ENCODE data around the gene MROH2A.
A peak's percentile ranks its signal among the peaks of the same experiment; 100 is the strongest.

MROH2A gene

DNA sequence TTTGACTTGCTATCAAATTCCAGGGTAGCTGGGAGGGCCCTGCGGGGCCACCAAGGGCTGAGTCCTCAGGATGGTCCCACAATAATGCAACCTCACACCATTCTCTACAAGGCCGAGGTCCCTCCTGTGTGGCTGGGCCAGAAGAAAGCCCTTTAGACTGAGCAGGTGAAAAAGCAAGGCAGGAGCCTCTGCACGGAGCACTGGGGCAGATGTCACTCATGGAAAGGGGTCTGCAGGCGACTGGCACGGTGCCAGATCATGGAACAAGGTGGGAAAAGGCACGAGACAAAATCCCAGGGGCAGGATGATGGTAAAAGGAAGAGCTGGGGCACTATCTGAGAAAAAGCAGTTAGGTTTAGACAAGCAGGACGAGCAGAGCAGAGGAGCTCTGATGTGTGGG, 60.1 kb downstream of the MROH2A start:
- no peak for DNase-seq

DNA sequence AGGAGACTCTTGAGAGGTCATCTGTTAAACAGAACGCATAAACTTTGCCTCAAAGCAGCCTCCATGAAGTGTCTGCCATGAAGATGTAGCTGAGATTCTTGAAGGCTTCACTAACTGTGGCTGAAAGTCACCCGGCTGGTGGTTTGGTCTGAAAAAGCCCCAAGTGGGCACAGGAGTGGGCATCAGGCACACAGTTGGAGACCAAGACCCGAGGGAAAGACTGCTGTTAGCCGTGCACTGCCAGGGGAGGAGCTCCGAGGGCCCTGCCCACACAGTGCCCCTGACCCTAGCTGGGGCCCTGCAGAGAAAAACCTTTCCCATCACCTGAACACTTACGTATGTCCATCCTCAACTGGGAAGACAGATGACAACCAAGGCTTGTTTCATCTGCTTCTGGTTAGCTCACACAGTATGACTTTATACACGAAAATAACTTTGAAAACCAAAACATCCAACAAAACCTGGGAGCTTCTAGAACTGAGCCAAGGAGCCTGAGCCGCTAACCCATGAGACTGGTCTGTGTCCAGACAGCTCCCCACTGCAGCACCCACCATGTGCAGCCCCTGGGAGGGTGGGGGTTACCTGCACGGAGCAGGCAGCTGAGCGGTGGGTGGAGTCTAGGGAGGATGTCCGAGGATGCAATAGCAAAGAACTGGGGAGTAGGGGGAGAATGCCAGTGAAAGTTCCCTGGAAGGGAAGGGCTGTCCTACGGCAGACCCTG, 60.8 kb downstream of the MROH2A start:
- DNase-seq, result no peak

DNA sequence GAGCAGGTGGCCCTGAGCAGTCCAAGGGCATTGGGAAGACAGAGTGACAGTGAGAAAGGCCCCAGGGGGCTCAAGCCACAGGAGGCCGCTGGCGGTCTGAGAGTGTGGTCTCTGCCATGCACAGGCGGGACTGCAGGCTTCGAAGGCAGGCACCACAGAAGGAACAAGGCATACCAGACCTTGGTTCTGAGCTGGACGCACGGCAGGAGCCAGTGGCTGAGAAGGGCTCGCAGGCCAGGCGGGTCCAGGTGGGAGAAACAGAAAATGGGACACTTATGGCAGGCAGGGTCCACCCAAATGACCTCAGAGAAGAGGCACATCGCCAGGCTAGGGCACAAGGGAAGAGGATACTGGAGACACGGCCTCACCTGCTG, 61.3 kb downstream of the MROH2A start:
- no peak for DNase-seq

DNA sequence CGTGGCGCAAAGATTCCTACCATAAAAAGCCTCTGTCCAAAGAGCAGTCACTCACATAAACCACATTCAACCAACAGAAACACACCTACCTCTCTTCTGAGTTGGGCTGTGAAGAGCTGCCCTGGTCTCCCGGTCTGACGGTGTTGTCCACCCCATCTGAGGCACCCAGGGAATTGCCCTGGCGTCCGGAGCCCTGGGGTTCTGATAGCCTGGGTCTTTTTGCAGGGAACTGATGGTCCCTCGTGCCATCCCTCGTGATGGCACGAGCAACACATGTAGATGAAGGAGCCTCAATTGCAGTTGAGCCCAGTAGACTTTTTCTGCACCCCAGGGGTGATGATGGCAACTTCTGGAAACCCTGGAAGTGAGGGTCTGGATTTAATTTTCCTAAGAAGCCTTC, 62.4 kb downstream of the MROH2A start:
- no peak for DNase-seq

DNA sequence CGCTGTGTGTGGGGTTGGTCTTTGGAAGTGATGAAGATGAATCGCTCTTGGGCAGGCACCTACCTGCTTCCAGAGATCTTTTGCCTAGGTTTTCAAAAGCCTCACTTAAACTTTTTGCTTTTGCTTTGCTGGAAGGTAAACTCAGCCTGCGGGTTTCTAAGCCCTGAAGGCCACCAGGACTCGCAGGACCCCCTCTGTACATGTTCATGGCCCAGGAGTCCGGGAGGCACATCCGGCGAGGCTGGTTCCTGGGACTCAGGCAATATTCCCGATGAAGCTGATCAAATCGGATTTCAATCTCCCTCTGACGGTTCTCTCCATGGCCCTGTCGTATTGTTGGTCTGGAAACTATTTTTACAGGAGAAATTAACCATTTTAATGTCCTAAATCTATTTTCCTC, 63.1 kb downstream of the MROH2A start:
- DNase-seq, result no peak

DNA sequence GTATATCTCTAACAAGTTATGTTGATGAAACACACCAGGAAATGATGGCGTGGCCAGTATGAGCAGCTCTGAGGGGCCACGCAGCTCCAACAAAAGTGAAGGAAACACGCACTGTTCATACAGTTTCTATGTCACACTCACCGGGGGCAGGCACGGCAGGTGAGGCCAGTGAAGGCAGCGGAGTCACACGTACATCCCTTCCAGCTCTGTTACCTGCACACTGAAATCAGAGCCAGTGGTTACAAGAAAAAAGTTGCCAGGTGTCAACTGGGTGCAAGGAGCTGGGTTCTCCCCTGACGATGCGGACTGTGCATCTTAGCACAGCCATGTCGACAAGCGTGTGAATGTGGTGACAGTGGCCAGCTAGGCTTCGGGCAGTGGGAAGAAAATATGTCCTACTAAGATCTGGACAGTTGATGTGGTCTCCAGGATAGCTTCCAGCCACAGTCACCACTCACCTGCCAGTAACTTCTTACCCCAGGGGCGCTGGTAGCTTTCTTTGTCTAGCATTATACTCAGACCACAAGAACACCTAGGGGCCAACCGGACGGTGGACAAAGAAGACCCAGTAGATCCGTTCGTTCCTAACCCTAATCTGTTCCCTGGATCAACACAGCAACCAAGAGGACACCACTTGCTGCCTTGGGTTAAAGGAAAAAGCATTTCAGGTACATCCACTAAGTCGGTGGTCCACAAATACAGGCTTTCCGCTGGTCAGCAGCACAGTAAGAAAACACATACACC, 66.1 kb downstream of the MROH2A start:
- DNase-seq, result no peak

DNA sequence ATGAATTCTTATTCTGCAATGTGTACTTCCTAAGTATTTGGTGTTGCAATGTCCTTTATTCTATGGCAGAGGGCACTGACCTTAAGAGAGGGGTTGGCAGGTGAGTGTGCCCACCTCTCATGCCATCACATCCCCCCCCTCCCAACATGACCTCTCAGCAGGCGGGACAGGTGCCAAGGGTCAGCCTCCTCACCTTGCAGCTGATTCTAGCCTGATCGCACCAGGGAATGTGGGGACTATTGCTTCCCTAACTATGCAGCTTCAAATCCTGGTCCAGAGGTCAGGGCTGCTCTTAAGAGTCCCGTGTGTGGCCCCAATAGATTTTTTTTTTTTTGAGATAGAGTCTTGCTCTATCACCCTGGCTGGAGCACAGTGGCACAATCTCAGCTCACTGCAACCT, 66.7 kb downstream of the MROH2A start:
- no peak for DNase-seq

DNA sequence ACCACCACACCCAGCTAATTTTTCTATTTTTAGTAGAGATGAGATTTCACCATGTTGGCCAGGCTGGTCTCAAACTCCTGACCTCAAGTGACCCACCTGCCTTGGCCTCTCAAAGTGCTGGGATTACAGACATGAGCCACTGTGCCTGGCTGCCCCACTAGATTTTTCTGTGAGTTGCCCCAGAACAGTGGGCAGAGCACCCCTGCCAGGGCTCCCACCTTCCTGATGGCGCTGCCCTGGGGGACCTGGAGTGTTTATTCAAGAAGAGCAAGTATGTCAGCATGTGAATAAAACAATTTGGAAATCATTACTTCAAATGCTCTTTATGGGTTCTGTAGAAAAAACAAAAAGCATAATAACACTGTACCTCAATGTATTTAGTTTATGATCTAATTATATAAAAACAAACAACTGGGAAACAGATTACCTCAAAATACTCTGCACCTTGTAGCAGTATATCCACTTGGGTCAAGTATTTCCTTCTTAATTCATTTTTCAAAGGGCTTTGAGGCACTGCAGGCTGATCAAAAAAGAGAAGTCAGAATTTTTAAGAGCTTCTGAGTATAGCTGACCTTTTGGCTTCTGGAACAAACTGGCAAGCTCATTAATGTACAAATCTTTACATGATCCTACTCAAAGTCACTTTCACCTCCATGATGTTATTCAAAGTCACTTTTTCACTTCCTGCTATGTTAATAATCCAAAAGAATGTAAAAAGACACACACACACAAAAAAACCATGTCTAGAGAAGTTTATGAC, 67.4 kb downstream of the MROH2A start:
- no peak for DNase-seq

DNA sequence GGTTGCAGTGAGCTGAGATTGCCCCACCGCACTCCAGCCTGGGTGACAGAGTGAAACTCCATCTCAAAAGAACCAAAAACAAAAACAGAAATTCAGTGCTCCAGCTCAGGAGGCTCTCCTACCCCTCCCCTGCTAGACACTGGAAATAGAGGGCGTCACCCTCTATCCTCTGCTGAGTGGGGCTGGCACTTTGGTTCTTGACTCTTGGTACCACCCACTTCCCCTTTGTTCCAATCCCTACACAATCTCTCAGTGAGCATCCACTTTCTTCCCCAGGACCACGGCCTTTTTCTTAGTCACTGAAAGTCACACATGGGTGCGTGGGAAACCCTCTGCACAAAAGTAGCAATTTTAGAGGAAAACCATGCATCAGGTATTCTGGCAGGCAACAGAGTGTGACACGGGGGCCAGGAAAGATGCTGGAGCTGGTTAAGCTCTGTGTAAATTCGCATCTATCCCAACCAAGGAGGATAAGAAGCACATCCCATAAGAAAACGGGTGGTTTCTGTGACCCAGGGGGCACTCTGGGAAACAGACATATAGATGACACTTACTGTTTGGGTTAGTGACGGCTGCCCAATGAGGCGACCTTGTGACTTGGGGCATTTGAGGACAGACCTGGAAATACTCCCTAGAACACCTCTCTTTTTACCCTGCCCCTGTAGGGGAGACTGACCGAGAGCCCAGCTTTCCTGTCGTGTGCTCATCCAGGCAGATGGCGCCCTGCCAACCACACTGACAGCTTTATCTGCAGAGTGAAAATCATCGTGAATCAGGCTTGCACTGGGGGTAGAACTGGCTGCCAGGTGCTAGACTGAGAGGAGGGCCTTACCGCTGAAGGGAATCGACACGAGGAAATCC, 68.5 kb downstream of the MROH2A start:
- DNase-seq, result no peak

DNA sequence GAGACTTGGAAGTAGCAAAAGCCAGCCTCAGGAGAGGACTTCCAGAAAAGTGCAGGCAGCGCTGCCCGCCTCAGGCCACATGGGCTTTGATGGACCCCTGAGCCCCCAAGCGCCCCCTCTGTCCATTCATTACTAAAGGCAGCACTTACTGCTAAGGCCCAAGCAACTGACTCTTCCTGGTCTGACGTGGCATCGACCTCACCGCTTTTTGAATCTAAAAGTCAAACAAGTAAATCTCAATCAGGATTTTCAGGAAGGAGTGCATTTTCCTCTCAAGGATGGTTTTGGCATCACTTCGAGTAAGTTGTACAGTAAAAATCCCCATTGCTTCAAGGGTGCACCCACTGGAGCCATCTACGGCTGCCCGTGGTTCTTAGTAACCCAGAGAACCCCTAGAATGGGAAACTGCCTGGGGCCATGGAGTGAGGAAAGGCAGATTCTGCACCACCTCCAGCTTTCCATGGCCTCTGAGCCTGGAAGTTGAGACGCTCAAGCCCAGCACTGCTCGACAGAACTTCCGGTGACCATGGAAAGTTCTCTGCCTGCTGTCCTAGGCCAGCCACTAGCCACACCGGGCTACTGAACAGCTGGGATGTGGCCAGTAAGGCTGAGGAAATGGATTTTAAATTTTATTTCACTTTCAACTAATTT, 69.2 kb downstream of the MROH2A start:
- DNase-seq, result no peak

DNA sequence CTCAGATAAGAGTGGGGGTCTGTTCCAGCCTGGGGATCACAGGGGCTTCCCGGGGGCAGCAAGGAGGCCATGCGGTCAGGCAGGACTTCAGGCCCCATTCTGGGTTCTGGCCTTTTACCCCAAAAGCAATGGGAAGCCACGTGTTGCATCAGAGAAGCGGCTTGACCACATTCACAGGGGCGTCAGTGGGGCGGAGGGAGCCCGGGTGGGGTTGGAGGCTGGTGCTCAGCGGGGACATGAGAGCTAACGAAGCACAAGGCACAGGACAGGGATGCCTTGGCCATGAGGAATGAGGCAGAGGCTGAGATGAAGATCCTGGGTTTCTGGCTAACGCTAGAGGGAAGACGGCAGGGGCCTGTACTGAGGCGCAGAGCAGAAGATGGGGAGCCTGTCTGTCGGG, 70.1 kb downstream of the MROH2A start:
- no peak for DNase-seq

DNA sequence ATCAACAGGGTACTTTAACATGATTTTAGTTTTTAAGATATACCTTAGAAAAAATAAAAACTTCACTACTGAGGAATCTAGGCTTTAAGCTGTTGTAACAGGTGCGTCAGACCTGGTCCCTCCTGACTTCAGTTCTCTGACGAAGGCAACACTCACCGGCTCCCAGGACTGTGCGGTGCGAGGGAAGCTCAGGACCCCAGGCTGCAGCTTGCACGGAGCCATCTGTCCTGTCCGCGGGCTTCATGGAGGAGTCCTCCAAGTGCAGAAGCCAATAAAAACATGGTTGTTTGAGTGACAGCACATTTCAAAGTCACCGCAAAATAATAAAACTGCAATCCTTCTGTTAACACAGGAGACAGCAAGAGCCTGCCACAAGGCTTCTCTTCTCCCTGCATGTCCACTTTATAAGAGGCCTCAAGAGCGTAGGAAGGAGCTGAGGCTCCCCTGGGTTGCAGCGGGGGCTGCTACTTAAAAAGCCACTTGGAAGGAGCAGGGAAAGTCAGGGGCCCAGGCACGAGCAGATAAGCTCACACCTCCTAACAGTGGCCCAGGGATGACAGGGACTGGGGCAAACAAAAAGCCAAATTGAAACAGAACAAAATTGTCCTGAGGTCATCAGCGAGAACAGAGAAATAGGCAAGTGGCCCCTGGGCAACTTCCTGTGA, 71.6 kb downstream of the MROH2A start:
- no peak for DNase-seq

DNA sequence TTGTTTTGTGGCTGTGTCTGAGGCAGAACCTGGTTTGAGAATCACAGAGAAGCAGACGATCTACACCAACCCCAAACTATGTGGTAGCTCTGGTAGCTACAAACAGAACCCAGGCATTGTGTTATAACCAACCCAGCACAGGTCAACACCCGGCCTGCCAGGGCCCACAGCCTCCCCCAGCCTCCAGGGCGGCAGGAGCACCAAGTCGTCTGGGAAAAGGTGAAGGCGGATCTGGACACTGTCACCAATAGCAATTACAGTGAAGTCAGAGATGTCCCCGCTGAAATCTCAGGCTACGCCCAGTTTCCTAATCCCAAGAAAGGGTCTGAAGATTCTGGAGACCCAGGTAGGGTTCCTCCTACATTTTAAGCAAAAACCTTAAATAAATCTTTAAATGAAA, 72.6 kb downstream of the MROH2A start:
- DNase-seq, result no peak

DNA sequence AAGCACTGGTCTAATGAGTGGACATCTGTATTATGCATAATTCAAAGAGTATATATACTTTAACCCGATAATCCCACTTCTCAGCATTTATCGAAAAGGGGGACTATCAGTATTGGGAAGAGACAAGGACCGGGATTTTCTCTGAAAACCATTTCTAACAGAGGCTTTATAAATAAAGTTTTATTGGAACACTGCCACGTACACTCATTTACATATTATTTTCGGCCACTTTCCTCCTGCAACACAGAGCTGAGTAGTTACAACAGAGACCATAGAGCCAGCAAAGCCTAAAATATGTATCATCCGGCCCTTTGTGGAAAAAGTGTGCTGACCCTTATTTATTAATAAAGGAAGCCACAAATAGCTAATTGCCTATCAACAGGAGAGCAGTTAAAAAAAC, 73.0 kb downstream of the MROH2A start:
- no peak for DNase-seq

DNA sequence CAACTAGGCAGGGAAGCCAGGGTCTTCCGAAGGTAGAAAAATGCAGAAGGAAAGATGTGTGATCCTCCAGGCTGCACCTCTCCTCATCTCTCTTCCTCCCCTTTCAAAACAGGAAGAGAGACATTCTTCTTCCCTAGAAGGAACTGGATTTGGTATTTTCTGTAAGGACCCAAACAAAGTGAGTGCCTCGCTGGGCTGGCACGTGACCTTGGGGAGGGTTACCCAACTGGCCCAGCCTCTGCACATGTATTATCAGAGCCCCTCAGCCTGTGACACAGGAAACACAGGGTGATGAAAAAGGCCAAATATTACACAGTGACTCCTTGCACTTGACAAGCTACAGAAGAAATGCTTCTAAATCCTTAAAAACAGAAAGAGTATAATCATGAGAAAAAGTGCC, 73.9 kb downstream of the MROH2A start:
- DNase-seq, result no peak

DNA sequence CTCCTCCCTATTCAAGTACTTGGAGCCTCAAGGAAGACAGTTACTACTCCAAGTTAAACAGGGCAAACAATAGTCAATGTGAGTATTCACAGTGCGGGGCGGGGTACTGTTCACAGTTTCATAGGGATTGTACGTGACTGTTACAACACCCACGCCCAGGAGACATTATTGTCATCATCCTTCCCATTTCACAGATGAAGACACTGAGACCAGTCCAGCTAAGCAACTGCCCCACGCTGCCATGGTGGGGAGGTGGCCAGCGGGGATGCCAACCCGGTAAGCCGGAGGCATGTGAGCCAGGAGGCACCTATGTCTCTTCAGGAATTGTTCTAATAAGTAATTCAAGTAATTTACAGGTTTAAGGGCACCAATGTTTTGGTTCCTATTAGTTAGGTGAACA, 75.2 kb downstream of the MROH2A start:
- DNase-seq, result no peak

DNA sequence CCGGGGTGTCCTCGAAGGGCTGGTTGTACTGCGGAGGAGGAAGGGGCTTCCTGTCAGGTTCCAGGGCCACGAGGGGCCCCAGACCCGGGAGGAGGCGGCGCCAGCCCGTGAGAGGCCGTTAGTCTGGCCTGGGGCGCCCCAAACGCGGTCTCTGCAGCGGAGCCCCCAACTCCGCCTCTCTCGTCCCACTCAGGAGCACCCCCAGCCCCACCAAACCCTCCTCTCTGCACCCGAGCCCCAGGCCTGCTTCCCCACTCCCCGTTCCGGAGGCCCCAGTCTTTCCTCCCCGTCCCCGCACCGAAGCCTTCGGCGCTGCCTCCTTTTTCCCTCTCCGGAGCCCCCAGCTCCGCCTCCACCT, 75.7 kb downstream of the MROH2A start:
- DNase-seq, result no peak

DNA sequence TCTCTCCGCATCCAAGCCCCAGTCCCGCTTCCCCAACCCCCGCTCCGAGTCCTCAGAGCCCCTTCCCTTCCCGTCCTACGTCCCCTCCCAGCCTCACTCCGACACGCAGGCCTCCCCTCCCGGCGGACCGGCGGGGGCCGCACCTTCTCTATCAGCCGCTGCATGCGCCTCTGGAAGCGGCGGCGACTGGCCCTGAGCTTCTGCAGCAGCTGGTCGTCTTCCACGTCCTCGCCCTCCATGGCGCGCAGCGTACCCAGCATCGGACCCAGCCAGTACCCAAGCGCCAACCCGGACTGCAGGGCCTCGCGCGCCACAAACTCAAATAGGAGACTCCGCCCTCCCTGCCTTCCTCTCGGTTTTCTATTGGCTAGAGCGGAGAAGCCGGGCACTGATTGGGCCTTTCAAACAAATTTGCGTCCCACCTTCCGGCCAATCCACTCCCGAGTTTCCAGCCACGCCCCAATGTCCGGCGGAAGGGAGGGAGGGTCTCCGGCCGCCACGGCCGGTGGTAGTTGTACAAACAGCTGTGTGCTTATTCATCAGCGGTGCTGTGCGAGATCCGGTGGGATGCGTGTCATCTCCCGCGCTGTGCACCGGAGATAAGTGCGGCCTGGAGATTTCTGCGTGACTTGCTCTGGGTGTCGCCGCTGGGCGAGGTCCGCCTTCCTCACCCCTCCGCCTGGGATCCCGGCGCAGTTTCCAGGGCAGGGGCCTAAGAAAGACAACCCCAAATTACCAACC, 76.3 kb downstream of the MROH2A start, which contains the start of gene HJURP:
HJURP (minus strand) TSS at position 295 of the 741 bp plus-strand sequence; CDS start at position 260, 35 bp downstream.
- peak; percentile 78 for DNase-seq

DNA sequence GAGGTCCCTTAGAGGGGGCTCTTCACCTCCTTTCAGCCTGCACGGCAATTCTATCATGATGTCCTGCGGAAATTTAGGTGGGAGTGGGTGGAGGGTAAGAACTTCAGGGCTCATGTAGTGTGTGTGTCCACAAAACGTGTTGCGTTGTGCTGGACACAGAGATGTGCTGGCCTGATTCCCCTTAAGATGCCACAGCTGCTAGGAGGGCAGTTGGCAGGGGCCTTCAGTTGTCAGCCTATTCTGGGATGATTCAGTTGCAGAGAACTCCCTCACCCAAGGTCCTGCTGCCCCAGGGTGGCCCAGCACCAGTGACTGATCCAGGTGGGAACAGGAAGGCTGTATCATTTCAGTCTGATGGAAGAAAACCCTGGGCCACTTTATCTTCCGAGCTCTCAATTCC, 77.2 kb downstream of the MROH2A start:
- DNase-seq, result no peak

DNA sequence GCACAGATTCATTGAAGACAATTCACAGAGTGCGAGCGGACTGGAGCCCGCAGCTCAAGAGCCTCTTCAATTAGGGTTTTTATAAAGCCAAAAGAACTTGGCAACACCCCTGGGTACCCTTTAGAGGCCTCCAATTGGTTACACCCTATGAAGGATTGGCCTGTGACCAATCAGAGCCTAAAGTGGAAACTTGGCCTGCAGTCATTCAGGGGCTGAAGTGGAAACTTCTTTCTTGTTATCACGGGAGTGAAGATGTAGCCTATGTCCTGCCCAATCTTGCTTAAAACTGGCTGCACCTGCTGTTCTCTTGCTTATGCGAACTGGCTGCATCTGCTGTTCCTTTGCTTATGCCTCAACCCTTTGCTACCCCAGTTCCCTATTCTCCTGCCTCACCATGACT, 78.1 kb downstream of the MROH2A start:
- no peak for DNase-seq

DNA sequence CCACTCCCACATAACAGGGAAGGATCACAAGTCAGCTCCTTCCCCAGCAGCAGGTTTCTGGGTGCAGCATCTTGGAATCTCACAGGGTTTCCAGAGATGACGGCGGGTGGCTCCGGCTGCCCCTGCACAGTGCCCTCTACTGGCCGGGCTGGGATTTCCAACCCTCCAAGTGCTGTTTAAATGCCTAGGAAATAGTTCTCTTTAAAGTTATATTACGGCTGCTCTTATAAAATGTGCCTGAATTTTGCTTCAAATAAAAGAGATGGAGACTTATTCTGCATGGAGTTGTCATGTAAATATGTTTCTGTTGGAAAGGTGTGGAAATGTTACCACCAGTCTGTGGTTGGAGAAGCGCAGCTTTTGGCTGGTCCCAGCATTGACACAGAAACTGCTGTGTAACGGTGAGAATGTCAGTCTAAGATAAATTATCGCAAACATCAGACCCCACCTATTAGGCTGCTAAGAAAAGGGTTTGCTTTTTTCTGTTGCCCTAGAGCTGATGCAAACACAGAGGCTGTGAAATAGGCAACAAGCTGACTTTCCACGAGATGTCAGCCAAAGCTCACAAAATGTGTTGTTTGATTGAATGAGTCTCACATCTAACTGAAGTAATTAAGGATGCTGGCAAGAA, 79.5 kb downstream of the MROH2A start:
- peak; percentile 17 for DNase-seq

Measured in activated T-cell treated with anti-CD3 and anti-CD28 coated beads for 4 hours (primary cell).